ENCODE results near the gene ARHGDIA.

DNA sequence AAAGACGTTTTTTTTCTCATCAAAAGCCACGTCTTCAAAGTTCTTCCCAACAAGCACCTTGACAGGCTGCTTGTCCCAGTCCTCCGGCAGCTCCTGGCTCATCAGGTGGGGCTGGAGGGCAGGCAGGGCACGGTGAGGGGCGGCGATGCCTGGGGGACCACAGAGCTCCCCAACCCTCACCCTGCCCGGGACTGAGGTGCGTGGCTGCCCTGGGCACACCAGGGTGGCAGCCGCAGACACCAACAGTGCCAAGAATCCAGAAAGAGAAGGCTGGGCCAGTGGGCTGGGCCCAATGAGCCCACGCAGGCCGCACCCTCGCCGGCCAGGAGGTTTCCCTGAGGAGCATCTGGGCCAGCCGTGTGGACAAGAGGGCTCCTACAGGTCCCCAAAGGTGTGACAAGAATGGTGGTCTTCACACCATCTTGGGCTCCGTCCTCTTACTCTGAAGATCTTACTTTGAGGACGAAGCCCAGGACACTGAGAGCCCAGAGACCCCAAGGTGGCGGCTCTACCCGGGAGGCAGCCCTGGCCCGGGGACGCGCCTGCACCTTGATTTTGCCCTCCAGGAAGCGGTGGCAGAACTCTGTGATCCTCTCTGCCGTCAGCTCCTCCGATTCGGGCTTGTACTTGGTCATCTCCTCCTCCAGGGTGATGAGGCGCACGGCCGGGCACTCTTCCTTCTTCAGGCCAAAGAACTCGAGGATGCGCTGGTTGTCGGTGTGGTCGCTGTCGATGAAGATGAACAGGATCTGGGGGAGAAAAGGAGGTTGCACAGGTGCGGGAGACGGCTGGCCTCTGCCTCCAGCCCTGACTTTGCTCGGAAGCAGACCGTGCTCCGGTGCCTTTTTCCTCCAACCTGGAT is 25.0 kb downstream of the ARHGDIA start:
- TF ChIP-seq, protein P1, sequence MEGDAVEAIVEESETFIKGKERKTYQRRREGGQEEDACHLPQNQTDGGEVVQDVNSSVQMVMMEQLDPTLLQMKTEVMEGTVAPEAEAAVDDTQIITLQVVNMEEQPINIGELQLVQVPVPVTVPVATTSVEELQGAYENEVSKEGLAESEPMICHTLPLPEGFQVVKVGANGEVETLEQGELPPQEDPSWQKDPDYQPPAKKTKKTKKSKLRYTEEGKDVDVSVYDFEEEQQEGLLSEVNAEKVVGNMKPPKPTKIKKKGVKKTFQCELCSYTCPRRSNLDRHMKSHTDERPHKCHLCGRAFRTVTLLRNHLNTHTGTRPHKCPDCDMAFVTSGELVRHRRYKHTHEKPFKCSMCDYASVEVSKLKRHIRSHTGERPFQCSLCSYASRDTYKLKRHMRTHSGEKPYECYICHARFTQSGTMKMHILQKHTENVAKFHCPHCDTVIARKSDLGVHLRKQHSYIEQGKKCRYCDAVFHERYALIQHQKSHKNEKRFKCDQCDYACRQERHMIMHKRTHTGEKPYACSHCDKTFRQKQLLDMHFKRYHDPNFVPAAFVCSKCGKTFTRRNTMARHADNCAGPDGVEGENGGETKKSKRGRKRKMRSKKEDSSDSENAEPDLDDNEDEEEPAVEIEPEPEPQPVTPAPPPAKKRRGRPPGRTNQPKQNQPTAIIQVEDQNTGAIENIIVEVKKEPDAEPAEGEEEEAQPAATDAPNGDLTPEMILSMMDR (conservative IDR thresholded peaks at IDR 0.05; ENCODE audit: low read length): no peak
- TF ChIP-seq EZH2phosphoT487 (IDR thresholded peaks at IDR 0.05; ENCODE audit: borderline replicate concordance, low read depth, low read length): no peak
